ENCODE measurements around the gene ANKRD33B.
"Not testable (repeated sequence)": the region's sequence is repeated elsewhere in the genome, so short reads cannot be mapped to it uniquely, and the experiment has no call there.

ANKRD33B gene

DNA sequence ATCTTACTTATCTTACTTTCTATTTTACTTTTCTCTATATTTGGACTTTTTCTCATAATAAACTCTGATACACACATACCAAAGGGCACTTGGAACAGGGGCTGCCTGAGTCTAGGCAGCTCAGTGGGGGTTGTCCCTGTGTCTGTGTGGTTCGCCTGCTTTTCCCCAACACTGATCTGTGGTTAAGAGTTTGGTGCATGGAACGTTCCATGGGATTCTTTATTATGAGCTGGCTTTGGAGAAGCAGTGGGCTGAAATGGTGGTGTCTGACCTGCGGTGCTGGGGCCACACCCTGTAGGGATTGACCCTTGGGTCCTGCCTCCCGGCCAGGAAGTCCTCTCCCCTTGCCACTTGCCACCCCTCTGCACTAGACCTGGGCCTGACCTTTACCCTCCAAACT, 47.4 kb downstream of the ANKRD33B start:
- no peak for DNase-seq (ENCODE audit: insufficient read length, low spot score)
- no peak for FAIRE-seq

- FAIRE-seq (no peak), DNase-seq (ENCODE audit: insufficient read length, low spot score) (no peak)
These were observed 48.4 kb downstream of the ANKRD33B start for GRCh38 chr5:10612251-10612650.

- FAIRE-seq (no peak), DNase-seq (ENCODE audit: insufficient read length, low spot score) (no peak)
These were observed 51.8 kb downstream of the ANKRD33B start for GRCh38 chr5:10615693-10616092.

GRCh38 chr5:10617103-10617502, 53.2 kb downstream of the ANKRD33B start:
- DNase-seq (ENCODE audit: insufficient read length, low spot score) (no peak), FAIRE-seq (no peak)

GRCh38 chr5:10618311-10618710, 54.4 kb downstream of the ANKRD33B start:
- DNase-seq (ENCODE audit: insufficient read length, low spot score) (no peak), FAIRE-seq (no peak)

GRCh38 chr5:10619649-10620048, 55.8 kb downstream of the ANKRD33B start:
- DNase-seq (ENCODE audit: insufficient read length, low spot score) (no peak), FAIRE-seq (no peak)

- FAIRE-seq (no peak), DNase-seq (ENCODE audit: insufficient read length, low spot score) (no peak)
These were observed 56.5 kb downstream of the ANKRD33B start for GRCh38 chr5:10620346-10620745.

DNA sequence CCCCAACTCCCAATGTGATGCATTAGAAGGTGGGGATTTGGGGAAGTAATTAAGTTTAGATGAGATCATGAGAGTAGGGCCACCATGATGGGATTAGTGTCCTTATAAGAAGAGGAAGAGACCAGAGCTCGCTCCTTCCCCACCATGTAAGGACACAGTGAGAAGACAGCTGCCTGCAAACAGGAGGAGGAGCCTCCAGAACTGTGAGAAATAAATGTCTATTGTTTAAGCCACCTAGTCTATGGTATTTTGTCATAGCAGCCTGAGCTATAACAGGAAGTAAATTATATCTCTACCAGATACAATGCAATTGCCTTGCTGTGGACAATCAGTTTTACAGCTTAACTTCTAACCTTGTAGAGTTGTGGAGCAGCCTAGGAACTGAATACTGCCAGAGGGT, 58.0 kb downstream of the ANKRD33B start:
- FAIRE-seq, result no peak
- no peak for DNase-seq (ENCODE audit: insufficient read length, low spot score)

DNA sequence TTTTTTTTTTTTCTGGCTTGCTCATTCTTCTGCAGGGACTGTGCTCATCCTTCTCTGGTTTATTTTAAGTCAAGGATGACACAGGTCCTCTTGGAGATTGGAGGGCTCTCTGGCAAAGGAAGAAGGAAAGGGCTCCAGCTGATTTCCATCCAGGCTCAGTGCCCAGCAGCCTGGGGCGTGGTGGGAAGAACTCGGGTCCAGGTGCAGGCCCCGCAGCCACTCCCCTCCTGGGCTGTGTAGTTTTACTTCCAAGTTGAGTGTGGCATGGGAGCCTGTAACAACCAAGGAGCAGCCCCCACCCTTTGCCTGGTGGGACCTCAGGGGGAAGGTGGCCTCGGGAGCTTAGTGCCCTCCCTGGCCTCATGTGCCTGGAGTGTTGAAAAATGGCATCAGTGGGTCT, 58.9 kb downstream of the ANKRD33B start:
- DNase-seq (ENCODE audit: insufficient read length, low spot score), result no peak
- no peak for FAIRE-seq

- no peak for FAIRE-seq
These were observed 59.5 kb downstream of the ANKRD33B start for GRCh38 chr5:10623305-10623910.

GRCh38 chr5:10624206-10624605, 60.3 kb downstream of the ANKRD33B start:
- DNase-seq (ENCODE audit: insufficient read length, low spot score) (no peak), FAIRE-seq (no peak)

More at GRCh38 chr5:10623305-10623910, 59.5 kb downstream of the ANKRD33B start:
- no peak for DNase-seq (ENCODE audit: insufficient read length, low spot score)

- DNase-seq (ENCODE audit: insufficient read length, low spot score) (no peak), FAIRE-seq (no peak)
These were observed 60.8 kb downstream of the ANKRD33B start for GRCh38 chr5:10624679-10625078.

DNA sequence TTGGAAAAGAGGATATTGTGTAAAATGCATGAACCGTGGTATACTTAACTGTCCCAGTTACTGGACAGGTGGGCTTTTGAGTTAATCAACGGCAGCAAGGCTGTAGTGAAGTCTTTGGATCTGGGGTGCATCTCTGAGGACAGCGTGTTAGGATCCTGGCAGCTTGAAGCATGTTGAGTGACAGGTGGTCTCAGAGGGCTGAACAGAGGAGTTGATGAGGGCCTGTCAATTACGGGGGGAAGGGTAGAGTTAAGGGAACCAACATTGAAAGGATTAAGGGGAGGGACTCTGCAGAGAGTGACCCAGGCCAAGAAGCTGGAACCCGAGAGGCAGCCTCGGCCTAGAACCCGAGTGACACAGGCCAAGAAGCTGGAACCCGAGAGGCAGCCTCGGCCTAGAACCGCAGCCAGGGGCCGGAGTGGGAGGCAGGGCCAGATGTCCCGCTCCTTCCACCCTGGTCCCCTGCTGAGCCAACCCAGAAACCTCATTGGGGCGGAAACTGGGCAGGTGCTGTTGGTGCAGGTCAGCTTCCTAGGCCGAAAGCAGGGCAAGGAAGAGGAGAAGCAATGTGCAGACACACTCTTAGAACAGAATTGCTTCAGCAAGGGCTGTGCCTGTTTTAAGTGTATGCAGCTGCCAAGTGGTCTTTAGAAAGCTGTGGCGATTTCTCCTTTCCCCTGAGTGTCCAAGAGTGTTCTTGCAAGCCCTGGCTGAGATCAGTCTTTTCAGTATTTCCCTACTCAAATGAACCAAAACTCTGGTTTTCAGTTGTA, 62.0 kb downstream of the ANKRD33B start:
- no peak for FAIRE-seq
- DNase-seq (ENCODE audit: insufficient read length, low spot score), result no peak

DNA sequence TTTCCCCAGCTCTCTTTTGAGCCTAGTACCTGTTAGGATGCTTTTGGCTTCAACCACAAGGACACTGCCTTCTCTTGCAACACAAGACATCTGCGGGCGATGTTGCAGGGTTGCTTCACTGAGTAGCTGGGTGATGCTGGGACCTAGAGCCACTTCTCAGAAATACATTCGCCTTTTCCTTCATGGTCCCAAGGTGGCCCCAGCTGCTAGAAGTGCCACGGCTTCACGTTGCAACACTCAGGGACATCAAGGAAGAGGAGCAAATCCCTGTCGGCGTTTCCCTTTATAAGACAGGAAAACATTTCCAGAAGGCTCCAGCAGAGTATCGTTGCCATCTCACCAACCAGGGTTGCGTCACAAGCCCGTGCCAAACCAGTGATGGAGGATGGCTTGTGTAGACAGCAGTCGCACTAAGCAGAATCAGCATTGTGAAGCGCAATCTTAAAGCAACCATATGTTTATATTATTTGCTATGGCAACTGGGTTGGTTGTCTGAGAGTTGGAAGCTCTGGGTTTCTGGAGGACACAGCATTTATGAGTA, 62.7 kb downstream of the ANKRD33B start:
- FAIRE-seq (no peak), DNase-seq (ENCODE audit: insufficient read length, low spot score) (no peak)

DNA sequence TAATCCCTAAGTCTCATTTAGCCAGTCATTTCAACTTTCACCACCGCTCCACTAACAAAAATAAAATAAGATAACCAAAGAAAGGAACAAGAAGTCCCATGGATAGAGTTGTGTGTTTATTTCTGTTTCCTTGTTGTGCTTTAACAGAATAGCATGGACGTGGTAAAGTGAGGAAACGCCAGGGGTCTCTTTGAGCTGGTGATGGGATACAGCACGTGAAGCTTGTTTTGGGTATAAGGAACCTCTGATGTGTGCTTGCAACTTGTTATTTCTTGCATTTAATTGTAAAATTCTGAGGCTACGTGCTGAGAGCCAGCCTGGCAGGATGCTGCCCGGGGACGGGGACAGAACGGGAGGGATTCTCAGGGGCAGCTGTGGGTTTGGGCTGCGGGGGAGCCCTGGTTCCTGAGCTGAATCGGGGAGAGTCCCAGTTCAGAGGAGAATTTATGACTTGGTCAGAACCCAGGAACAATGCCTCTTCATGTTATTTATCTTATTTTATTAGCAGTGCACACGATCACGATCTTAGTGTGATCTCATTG, 63.4 kb downstream of the ANKRD33B start:
- no peak for FAIRE-seq
- no peak for DNase-seq (ENCODE audit: insufficient read length, low spot score)

- DNase-seq (ENCODE audit: insufficient read length, low spot score) (no peak), FAIRE-seq (no peak)
These were observed 64.7 kb downstream of the ANKRD33B start for GRCh38 chr5:10628601-10629000.

DNA sequence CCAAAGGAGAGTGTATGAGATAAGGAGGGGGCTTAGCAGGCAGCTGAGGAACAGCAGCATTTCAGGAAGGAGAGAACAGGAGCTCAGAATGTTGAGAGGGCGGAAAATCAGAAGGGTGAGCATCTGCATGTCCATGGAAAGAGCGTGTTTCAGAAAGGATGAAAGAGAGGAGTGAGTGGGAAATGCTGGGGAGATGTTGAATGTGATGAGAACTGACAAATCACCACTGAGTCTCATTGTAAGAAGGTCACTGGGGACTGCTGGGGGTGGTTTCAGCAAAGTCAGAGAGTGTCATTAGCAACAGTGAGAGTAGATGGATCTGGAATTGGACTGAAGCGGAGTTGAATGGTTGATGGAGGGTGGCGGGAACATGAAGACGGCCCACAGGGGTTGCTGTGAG, 65.8 kb downstream of the ANKRD33B start:
- no peak for DNase-seq (ENCODE audit: insufficient read length, low spot score)
- FAIRE-seq, result no peak

DNA sequence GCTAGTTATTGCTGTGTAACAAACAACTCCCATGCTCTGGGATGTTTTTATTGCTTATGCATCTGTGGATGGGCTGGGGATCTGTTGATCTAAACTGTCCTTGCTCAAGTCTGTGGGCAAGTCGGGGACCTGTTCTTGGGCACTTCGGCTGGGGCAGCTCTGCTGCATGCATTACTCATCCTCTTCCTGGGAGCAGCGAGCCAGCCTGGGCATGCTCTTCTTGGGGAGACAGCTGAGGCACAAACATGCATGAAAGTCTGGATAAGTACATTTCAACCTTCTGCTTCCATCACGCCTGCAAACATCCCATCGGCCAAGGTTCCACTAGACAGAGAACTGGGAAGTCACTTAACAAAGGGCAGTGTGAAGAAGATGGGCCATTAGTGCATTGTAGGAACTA, 66.3 kb downstream of the ANKRD33B start:
- FAIRE-seq (no peak), DNase-seq (ENCODE audit: insufficient read length, low spot score) (no peak)

GRCh38 chr5:10630744-10631143, 66.9 kb downstream of the ANKRD33B start:
- DNase-seq (ENCODE audit: insufficient read length, low spot score); FAIRE-seq: not testable (repeated sequence)

GRCh38 chr5:10631316-10631996, 67.6 kb downstream of the ANKRD33B start:
- FAIRE-seq (no peak), DNase-seq (ENCODE audit: insufficient read length, low spot score) (no peak)

DNA sequence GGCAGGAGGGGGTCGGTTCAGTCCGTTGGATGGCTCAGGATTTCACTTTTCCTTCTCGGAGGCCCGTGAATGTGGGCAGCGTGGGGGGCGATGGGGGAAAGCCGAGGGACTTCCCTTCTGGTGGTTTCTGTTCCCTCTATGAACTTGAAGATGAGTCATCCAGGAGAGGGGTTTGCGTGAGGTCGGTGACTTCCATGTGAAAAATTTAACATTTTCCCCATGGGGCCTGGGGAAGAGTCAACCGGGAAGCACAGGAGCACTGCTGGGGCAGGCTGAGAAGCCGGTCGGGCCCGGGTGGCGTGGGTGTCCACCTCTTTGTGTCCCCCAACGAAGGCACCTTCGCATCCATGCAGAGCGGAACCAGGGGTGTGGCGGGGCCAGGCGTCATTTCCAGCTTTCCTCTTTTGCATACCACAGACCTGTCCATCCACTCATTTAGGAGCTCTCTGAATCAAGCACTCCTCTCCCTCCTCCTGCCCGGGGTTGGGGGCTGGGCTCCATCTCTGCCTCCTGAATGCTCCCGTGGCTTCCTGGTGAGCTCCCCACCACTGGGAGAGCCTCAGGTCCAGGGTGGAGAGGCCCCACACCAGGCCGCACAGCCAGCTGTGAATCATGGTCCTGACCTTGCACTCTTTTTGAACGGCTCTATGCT, 68.4 kb downstream of the ANKRD33B start:
- DNase-seq (ENCODE audit: insufficient read length, low spot score), result peak; percentile 58
- peak; percentile 89 for FAIRE-seq

Measured in GM19239 (cell line).